CD4-positive, alpha-beta T cell treated with Interleukin-10 for 1 hour (primary cell): Measurements from ENCODE around the gene SLC15A5.

Source experiments
- DNase-seq: peaks from one replicate; pipeline ENCODE4 v3.0.0-alpha.2; 2020

Gene SLC15A5, protein sequence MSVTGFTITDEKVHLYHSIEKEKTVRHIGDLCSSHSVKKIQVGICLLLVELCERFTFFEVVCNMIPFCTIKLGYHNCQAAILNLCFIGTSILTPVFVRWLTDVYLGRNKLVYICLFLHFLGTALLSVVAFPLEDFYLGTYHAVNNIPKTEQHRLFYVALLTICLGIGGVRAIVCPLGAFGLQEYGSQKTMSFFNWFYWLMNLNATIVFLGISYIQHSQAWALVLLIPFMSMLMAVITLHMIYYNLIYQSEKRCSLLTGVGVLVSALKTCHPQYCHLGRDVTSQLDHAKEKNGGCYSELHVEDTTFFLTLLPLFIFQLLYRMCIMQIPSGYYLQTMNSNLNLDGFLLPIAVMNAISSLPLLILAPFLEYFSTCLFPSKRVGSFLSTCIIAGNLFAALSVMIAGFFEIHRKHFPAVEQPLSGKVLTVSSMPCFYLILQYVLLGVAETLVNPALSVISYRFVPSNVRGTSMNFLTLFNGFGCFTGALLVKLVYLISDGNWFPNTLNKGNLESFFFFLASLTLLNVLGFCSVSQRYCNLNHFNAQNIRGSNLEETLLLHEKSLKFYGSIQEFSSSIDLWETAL

DNA sequence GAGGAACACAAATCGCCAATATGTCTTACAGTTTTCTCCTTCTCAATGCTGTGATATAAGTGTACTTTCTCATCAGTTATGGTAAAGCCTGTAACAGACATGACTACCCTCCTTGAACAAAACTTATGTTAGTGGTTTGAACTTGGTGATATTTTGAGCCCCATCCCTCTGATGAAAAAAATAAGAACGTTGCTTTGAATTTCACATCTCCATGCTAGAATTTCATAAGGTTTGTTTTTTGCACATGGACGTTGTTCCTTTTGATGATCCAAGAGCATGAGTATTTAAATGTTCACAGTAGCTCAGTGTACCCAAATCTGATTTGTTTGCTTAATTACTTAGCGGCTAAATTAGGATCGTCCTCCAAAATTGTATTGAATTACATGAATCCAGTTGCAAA is at the start of gene SLC15A5:
Gene SLC15A5, minus strand, starts transcription at position 101 of the 400 bp plus-strand sequence. Its CDS starts 0 bp downstream, at position 101.
- no peak for DNase-seq

DNA sequence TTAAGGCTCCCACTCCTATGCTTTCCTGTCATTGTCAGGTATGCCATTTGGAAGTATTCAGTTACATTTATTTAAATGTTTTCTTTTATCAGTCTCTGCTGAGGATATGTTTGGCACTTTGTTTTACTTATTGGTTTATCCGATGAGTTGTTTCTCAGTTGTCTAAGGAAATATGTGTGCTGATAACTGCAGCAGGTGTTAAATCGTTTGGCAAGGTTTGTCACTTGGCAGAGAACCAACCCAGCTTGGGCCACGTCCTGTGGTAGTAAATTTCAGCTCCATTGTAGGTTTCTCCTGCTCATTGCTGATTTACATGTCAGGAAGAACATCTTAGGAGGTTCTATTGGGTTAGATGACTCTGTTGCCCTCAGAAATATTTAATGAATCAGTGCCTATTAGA is 47.9 kb upstream of the SLC15A5 start:
- no peak for DNase-seq

DNA sequence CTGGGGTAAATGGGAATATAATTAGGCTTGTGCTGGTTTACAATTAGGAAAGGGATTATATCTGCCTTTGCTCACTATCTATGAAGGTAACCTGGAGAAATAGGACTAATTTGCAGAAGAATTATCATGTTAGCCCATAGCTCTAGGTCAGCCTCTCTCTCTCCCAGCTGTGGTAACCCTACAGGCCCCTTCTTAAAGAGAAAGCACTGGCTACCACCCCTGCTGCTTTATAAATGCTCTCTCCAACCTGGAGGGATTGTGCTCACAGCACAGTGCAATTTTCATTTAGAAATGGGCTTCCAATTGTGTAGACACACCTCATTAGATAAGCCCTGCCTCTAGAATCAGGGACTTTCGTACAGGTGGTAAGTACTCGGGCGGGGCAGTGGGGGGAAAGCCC is 47.3 kb upstream of the SLC15A5 start:
- no peak for DNase-seq

DNA sequence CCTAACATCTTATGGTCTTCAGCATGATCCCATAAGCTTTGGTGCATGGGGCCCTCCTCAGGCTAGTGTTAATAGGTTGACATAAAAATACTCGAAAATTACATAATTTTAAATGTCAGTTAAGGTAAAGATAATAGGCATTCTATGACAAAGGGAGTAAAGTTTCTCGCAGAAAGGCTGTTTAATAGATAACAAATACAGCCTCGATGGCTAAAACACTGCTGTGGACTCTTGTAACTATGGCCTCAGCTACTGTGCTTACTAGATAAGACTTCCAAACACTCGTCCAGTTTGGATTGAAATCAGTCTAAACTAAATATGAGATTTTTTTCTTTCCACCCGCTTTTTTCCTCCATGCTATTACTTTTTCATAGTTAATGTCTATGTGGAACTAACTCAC is 46.8 kb upstream of the SLC15A5 start:
- no peak for DNase-seq

DNA sequence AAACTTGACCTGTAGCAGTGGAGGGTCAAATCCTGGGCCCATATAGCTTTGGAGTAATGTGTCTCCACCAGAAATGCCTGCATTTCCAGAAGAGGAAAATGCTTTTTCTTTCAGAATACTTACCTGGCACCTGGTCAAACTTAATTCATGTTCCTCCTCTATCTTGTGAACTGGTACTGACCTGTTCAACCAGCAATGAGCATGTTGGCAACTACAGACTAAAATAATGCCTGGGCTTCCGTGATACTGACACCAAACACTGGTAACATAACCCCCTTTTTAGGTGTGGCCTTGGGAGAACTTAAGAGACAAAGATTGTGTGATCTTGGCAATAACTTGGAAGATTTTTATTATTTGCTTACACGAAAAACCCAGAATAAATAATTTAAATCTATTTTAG is 46.2 kb upstream of the SLC15A5 start:
- DNase-seq, result no peak

DNA sequence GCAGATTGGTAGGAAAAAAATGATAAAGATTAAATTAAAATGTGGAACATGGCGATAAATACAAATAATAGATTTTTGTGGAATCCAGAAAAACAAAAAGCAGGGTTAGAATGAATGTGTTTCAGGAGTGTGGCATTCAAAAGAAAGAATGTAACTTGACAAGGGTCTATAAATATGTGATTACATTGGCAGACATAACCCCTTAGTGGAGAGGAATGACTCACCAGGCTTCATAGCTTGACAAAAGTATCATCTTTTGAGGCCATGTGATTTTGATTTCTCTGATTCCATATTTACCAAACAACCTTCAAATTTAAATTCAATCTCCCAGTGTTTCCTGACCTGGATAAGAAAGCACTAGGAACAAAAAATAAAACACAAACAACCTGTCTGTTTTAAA is 45.5 kb upstream of the SLC15A5 start:
- DNase-seq, result no peak

- DNase-seq, result no peak
These were observed 33.4 kb upstream of the SLC15A5 start for GRCh38 chr12:16310934-16311333.

GRCh38 chr12:16307856-16308475 is 30.5 kb upstream of the SLC15A5 start:
- DNase-seq, result no peak

GRCh38 chr12:16303939-16304338 is 26.5 kb upstream of the SLC15A5 start:
- no peak for DNase-seq

DNA sequence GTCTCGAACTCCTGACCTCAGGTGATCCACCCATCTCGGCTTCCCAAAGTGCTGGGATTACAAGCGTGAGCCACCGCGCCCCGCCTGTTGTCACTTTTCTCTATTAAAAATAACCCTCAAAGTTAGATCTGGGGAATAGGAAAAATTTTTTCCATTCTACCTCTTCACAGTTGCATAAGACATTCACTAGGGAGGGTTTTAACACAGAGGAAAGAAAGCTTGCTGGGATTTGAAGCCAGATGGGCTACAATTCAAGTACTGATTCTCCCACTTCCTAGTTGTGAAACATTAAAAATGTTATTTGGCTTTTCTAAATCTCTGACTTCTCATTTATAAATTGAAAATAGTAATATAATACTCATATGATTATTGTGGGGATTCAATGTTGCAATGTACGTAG is 23.3 kb upstream of the SLC15A5 start:
- no peak for DNase-seq

- no peak for DNase-seq
These were observed 22.6 kb upstream of the SLC15A5 start for GRCh38 chr12:16300122-16300521.

- DNase-seq, result no peak
These were observed 21.9 kb upstream of the SLC15A5 start for GRCh38 chr12:16299403-16299802.

DNA sequence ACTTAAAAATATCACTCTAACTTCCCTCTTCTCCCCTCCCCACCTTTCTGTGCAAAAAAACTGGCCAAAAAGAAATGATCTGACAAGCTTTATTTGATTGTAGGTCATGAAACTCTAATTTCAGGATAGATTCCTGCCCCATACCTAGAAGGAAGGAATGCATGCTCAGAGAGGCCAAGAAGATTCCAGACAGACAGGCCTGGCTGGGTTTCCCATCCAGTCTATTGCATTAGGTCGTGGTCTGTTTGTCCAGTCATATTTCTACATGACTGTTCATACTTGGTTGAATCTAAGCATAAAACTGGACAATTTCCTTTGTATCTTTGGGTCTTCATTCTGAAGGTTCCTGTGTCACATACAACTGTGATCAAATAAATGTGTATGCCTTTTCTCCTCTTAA is 20.0 kb upstream of the SLC15A5 start:
- DNase-seq, result no peak

DNA sequence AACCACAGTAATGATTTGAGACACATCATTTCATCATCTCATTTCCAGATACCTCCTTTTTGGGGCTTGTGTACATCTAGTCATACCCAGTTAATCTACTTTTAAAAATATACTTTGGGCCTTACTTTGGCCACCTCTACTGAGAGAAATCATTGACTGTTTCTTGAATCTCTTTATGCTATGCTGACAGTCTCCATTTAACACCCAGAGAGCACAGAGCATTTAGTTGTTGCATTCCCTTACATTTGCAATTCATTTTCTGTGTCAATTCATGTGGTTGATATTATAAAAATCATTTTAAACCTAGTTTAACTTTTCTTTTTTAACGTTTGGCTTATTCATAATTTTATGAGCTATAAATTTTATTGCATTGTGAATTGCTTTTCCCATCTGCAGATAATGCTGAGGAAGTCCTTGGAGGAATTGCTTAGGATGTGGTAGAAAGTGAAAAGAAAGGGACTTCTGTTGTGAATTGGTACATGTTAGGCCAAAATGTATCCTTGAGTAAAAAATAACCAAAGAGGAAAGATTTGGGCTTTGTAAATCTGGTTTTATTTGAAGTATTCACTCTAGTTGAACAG is 17.0 kb upstream of the SLC15A5 start:
- DNase-seq, result no peak

DNA sequence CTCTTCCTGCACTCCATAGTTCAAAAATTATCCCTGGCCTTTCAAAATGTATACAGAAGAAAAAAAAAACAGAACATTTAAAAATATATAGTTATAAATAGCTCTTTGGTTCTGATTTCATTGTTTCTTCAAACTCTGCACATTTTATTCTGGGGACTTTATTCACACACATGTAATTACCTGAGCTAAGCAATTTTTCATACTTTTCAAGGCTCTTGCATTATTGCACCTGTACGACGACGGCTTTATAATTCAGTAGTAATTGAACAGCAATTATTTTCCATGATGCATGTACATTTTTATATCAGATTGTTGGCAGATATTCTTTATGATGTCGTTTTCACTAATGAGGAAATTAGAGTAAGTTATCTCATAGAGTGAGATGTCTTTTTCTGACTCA is 13.5 kb upstream of the SLC15A5 start:
- DNase-seq, result no peak

- DNase-seq, result no peak
These were observed 8.1 kb upstream of the SLC15A5 start for GRCh38 chr12:16285586-16285985.

GRCh38 chr12:16282978-16283377 is 5.5 kb upstream of the SLC15A5 start:
- DNase-seq, result no peak

DNA sequence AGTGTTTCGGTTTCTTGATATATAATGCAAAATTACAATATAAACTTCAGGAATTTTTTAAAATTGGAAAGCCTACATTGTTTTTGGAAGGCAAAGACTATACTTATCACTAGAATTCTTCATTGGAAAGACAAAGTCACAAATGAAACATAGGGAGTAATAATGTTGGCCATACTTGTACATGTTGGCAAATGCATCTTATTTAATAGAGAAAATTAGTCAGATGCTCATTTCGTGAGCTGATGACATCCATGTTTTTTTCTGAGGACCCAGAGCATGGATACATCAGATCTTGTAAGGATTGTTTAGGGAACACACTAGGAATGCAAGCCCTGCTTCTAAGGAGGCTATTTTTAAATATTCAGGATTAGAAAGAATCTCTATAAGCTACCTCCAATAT is 4.6 kb upstream of the SLC15A5 start:
- no peak for DNase-seq

DNA sequence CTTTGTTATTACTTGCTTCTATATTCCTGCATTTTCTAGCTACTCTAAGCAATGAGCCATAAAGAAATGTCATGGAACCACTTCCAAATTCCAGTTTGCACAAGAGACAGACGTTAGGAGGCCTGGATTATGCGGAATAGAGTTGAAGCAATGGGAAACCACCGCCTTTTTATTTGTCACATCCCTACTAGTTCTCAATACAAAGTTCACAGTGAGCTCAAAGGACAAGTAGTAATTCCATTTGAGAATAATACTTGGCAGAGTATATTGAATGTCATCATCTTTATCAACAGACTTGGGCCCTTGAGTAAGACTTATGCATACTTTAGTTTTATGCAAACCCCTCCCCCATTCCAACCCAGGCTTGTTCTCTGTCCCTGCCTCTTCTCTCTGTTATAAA is 3.7 kb upstream of the SLC15A5 start:
- DNase-seq, result no peak

DNA sequence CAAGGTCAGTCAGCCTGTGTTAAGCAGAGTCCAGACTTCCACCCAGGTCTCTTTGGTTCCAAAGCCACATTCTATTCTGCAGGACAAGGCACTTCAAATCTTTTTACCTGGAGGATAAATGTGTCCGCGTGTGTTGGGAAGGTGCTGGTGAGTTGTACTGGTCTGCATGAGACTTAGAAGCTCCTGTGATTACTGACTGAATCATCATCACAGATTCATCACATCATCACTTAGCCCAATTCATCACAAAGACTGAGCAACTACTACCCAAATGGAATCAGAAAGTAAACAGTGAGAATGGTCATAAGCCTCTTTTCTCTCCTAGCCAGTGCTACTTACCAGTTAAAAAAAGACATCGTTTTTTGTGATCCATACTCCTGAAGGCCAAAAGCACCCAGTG is 5.3 kb downstream of the SLC15A5 start:
- no peak for DNase-seq

DNA sequence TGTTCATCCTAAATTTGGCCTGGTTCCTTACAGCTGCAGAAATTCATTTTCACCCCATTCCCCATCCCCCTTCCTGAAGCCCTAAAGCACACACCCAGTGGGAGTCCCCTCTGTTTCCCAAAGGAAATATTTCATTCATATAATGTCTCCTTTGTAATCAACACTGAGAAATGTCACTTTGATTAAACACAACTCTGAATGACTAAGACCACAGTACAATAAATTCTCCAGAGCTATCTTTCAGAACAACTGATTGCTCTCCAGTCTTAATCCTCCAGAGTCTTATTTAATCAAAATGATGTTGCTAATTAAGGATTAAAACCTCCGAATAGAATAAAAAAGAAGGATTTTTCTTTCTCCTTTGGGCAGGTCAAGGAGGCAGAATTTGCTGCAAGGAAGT is 6.4 kb downstream of the SLC15A5 start:
- no peak for DNase-seq

DNA sequence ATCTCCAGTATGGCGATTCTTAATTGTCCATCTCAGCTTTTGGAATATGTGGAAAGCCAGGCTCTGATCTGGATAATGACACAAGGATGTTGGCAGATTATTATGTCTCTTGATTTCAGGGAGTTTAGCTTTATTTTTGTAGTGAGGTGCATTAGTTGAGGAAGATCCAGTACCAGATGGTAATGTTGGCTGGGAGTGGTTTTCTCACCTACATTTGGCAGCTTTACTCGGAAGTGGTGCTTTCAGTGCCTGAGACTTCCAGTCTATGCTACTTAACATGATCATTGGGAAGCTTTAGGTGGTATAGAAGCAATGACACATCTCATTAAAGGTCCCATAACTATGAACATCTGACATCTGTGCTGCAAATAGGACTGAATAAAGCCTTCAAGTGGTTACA is 7.5 kb downstream of the SLC15A5 start:
- DNase-seq, result no peak

DNA sequence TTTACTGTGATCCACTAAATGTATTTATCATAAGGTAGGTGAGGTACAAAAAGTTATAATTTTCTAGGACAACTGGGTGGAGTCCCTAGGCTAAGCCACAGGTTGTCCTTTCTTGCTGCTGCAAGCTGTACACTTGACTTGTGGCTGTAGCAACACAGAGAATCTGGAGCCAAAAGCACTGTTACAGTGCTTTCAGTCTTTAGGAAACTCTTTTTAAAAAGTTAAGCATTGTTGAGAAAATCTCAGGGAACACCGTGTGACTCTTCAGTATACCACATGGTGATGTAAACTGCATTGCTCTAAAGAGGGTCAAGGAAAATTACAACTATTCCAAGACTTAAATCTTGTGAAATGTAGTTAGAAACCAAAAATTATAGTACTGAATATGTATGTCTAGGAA is 11.4 kb downstream of the SLC15A5 start:
- DNase-seq, result no peak

DNA sequence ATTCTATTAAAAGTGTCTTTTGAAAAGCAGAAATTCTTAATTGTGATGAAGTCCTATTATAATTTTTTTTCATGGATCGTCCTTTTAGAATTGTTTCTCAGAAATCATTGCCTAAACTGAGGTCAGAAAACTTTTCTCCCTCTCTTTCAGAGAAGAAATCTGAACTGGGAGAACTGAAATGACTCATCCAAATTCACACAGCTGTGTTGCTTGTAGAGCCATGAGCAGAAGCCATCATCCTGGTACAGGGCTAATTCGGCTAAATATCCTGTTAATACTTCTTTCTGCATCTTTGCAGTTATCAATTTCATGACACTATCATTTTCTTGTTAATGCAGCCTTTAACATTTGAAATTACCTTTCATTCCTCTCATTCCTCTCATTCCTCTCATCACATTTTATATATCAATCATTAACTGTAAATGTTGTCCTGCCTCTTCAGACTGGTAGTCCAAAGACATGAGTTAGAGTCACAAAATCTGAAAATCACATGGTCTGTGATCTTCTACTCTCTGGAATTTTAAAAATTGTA is 15.5 kb downstream of the SLC15A5 start:
- DNase-seq, result no peak
